NT2/D1 (cell line): ENCODE data around the gene NCBP2.

ENCODE experiments used
- SUZ12 ChIP-seq: IDR thresholded peaks from 2 replicates; pipeline ENCODE4 v1.6.1; 2011; ENCODE audit not compliant: insufficient read length, insufficient read depth; ENCODE audit errors: extremely low read depth
- YY1 ChIP-seq: IDR thresholded peaks from 2 replicates; pipeline ENCODE4 v1.6.1; 2011; ENCODE audit not compliant: insufficient read length, insufficient read depth

DNA sequence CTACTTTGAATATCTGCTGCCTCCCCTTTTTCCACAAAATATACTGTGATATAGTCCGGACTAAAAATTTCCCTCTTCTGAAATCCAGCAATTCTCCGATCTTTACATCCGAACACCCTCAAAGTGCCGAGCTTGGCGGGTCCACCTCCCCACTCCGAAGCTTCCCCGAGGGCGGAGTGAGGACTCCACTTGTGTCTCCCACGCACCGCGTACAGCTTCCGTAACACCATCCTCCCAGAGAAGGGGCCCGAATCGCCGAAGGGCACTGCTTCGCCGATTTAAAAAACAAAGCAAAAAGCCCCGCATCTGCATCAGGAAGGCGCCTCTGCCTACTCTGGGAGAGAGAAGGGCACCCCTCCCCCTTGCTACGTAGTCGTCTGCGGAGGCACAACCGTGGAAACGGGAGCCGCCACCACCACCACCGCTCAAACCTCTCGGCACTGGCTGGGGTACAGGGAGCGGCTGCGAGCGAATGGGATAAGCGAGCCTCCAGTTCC lies 551 bp downstream of the NCBP2 start:
- TF ChIP-seq YY1 (no peak), SUZ12 (no peak)
